ENCODE measurements around the gene EPAS1. TPM values are rescaled to one million over a fixed set of nuclear protein-coding genes. Genes with fewer than 3 reads are reported as not detected.

EPAS1 gene
- total and polyA plus RNA-seq, 9 of the 15 experiments (the other 6 are each of a cell fraction or from before 2014, with no cell fraction given): 0.25 to 11.2 (median 4.1) TPM

DNA sequence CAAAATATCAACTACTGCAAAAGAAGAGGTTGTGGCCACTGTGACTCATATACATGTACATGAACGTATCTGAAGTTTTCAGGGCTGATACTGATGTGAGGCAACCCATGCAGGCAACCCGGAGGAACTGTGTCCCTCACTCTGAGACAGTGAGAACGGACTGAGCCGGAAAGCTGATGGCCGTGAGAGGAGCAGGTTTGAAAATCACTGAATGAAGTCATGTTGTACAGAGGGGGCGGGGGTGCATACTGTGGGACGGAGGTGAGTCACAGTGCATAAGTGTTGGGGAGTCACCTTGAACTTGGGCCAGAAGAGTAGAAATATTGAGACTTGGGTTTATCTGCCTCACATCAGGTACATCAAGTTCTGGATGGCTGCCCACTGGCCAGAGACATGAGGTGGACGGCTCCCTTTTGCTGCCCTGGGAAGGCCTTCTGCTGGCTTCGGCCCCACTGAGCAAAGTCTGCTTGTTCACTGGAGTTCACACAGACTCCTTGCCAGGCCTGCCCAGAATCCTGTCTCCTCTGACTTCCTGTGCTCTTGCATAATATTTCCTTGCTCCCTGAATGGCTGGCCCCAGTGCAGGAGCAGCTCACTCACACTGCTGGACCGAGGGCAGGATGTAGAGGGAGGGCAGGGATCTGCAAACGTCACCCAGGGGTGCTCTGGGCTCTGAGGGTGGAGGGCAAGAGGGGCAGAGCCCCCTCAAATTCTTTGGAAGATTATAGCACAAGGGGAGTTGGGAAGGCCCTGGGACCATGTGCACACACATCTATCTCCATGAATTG, 18.1 kb downstream of the EPAS1 start (continued):
- TF ChIP-seq GABPB1 (CRISPR knock-in tag; IDR thresholded peaks at IDR 0.05): 0 out of 2 replicates have a peak, but pooled peaks have one; percentile 49
- TF ChIP-seq MAFK (IDR thresholded peaks at IDR 0.05; ENCODE audit: low read length): no peak
- peak; percentile 51; the same call in 1 of the 2 replicates for TF ChIP-seq POLR2H (tag; IDR thresholded peaks at IDR 0.05; ENCODE audit: low read depth)
- TF ChIP-seq SP2 (IDR thresholded peaks at IDR 0.05; ENCODE audit: extremely low read depth, low read depth, low read length, poor library complexity, severe bottlenecking): no peak
- no peak for TF ChIP-seq SLC30A9 (CRISPR knock-in tag; IDR thresholded peaks at IDR 0.05)
- peak; percentile 38; the same call in 1 of the 2 replicates for TF ChIP-seq ZNF431 (CRISPR knock-in tag; IDR thresholded peaks at IDR 0.05)
- no peak for TF ChIP-seq RFX5 (IDR thresholded peaks at IDR 0.05; ENCODE audit: low read depth, low read length)
- TF ChIP-seq, protein P1, sequence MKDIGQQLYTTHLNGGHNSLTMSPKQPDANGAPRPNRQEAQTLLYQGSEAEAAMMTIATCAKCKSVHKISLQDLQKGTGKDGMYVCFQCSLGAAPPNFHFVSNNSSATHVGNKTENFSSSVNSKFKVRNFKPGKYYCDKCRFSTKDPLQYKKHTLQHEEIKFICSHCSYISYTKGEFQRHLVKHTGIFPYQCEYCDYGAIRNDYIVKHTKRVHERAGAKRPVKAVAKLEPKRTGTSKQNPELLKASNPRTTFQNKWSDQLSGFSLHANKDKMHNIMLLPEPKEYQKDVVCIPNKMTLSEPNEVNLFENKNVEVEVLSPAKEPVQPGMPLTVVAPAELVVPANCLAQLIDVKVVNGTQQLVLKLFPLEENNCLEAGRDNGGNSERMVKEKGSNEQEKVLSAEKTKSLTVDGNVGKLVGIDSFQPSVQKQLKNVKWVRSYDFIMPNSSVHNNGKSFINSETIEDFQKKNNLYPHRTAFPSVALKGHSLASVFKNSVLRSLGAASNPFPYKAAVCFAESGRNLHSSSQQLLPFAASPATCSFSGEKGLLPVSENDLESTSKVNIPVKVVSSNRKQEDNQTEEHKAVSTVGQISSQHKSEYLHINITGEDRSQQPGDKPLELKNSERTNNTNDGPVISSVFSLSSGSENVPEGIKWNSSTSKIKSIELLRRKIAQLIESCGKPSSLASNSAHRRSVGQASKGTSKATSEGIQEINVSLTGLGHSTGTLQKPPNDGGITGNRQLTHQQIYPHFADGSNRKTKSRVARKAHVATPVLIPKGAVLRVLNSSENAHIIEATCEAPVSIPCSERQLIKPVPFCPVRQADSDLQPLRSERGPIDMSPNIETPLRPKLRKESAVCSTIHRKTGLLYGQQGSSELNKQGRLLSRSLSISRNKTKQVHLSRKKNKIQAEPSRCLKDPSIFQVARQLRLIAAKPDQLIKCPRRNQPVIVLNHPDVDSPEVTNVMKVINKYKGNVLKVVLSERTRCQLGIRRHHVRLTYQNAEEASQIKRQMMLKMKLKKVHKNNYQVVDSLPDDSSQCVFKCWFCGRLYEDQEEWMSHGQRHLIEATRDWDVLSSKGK (CRISPR knock-in tag; IDR thresholded peaks at IDR 0.05): no peak
- TF ChIP-seq, protein P2, sequence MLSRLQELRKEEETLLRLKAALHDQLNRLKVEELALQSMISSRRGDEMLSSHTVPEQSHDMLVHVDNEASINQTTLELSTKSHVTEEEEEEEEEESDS (CRISPR knock-in tag; IDR thresholded peaks at IDR 0.05): no peak
- TF ChIP-seq, protein P3, sequence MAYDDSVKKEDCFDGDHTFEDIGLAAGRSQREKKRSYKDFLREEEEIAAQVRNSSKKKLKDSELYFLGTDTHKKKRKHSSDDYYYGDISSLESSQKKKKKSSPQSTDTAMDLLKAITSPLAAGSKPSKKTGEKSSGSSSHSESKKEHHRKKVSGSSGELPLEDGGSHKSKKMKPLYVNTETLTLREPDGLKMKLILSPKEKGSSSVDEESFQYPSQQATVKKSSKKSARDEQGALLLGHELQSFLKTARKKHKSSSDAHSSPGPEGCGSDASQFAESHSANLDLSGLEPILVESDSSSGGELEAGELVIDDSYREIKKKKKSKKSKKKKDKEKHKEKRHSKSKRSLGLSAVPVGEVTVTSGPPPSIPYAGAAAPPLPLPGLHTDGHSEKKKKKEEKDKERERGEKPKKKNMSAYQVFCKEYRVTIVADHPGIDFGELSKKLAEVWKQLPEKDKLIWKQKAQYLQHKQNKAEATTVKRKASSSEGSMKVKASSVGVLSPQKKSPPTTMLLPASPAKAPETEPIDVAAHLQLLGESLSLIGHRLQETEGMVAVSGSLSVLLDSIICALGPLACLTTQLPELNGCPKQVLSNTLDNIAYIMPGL (CRISPR knock-in tag; IDR thresholded peaks at IDR 0.05): no peak
- TF ChIP-seq CC2D1A (IDR thresholded peaks at IDR 0.05): no peak
- TF ChIP-seq RNF2 (IDR thresholded peaks at IDR 0.05): peak; percentile 73
- TF ChIP-seq BHLHE40 (IDR thresholded peaks at IDR 0.05; ENCODE audit: low read length): peak; percentile 6; the same call in 1 of the 2 replicates
- peak; percentile 97 for TF ChIP-seq FOSL1 (tag; conservative IDR thresholded peaks at IDR 0.05)
- 0 out of 4 replicates have a peak, but pooled peaks of 1 of the 2 experiments have one; percentile 55 for TF ChIP-seq KDM4B (IDR thresholded peaks at IDR 0.05; ENCODE audit: borderline replicate concordance in 2 of 2, low read depth in 1 of 2)
- peak; percentile 96 for TF ChIP-seq ESRRA (IDR thresholded peaks at IDR 0.05; ENCODE audit: borderline replicate concordance, low read depth)
- TF ChIP-seq FOXK2 (conservative IDR thresholded peaks at IDR 0.05 in 1 of 2, IDR thresholded peaks at IDR 0.05 in 1 of 2; ENCODE audit: low read depth in 2 of 2): peak in 1 of 2 experiments; percentile 47; a peak in 1 of 4 replicates
- no peak for TF ChIP-seq PHB (CRISPR knock-in tag; IDR thresholded peaks at IDR 0.05)
- TF ChIP-seq, protein P4, sequence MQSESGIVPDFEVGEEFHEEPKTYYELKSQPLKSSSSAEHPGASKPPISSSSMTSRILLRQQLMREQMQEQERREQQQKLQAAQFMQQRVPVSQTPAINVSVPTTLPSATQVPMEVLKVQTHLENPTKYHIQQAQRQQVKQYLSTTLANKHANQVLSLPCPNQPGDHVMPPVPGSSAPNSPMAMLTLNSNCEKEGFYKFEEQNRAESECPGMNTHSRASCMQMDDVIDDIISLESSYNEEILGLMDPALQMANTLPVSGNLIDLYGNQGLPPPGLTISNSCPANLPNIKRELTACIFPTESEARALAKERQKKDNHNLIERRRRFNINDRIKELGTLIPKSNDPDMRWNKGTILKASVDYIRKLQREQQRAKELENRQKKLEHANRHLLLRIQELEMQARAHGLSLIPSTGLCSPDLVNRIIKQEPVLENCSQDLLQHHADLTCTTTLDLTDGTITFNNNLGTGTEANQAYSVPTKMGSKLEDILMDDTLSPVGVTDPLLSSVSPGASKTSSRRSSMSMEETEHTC (IDR thresholded peaks at IDR 0.05): peak; percentile 80; the same call in 1 of the 2 replicates
- peak; percentile 26 to 47; a peak in 3 of 4 replicates for TF ChIP-seq NRF1 (conservative IDR thresholded peaks at IDR 0.05 in 1 of 2, IDR thresholded peaks at IDR 0.05 in 1 of 2)
- peak; percentile 95 for TF ChIP-seq ATF7 (IDR thresholded peaks at IDR 0.05)
- no peak for TF ChIP-seq ZBTB1 (CRISPR knock-in tag; IDR thresholded peaks at IDR 0.05; ENCODE audit: borderline replicate concordance, low read depth)
